ENCODE results near the gene MED29.

DNA sequence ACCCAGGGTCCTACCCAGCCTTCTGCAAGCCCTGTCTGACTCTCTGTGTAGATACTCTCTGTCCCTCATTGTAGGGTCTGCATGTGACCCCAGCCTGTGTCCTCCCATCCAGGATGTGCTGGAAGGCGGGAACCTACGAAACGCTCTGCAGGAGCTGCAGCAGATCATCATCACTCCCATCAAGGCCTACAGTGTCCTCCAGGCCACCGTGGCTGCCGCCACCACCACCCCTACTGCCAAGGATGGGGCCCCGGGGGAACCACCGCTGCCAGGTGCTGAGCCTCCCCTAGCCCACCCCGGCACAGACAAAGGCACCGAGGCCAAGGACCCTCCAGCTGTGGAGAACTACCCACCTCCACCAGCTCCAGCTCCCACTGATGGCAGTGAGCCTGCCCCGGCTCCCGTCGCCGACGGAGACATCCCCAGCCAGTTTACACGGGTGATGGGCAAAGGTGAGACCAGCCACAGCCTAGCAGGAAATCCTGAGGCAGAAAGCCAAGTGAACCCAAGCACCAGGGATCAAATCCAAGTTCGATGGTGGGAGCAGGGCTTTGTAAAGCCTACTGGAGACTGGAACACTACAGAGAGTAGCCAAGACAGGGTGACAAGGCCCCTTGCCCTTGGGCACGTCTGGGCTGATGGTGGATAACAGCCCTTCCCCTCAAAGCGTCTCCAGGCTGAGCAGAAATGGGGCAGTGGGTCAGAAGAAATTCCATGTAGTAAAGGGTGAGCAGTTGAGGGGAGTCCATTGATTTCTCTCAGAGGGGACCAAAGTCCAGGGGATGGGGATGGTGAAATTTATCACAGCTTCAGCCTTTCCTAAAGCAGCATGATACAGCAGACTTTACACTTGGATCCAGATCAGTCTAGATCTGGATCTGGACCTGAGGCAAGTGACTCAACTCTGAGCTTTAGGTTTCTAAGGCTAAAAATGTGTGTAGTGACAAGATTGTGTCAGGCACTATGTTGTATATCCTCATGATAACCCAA lies 13.5 kb upstream of the MED29 start:
- TF ChIP-seq, protein P1, sequence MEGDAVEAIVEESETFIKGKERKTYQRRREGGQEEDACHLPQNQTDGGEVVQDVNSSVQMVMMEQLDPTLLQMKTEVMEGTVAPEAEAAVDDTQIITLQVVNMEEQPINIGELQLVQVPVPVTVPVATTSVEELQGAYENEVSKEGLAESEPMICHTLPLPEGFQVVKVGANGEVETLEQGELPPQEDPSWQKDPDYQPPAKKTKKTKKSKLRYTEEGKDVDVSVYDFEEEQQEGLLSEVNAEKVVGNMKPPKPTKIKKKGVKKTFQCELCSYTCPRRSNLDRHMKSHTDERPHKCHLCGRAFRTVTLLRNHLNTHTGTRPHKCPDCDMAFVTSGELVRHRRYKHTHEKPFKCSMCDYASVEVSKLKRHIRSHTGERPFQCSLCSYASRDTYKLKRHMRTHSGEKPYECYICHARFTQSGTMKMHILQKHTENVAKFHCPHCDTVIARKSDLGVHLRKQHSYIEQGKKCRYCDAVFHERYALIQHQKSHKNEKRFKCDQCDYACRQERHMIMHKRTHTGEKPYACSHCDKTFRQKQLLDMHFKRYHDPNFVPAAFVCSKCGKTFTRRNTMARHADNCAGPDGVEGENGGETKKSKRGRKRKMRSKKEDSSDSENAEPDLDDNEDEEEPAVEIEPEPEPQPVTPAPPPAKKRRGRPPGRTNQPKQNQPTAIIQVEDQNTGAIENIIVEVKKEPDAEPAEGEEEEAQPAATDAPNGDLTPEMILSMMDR (IDR thresholded peaks at IDR 0.05), result no peak
- TF ChIP-seq POLR2A (IDR thresholded peaks at IDR 0.05), result no peak

Measured in tibial nerve (tissue), 3 donors.